HG03575 (cell line): ENCODE results near the gene ILF2.
"Not testable (repeated sequence)": the region's sequence is repeated elsewhere in the genome, so short reads cannot be mapped to it uniquely, and the experiment has no call there.

Source experiments
- ATAC-seq: cut with Tn5 transposase; IDR thresholded peaks from one replicate; pipeline ENCODE4 v1.9.1; 2021; ENCODE audit not compliant: unreplicated experiment, insufficient number of reproducible peaks, low FRiP score; ENCODE audit errors: extremely low read depth

Gene ILF2

GRCh38 chr1:153682730-153683129 is 11.9 kb upstream of the ILF2 start:
- ATAC-seq = no peak

GRCh38 chr1:153680120-153680403 is 9.3 kb upstream of the ILF2 start:
- no peak for ATAC-seq

GRCh38 chr1:153679337-153680119 is 8.7 kb upstream of the ILF2 start:
- no peak for ATAC-seq

- no peak for ATAC-seq
Observed at GRCh38 chr1:153678519-153679336, 7.9 kb upstream of the ILF2 start, which contains the start of gene NPR1. NPR1 (plus strand) TSS chr1:153678688; CDS start chr1:153679109, 421 bp downstream.

- no peak for ATAC-seq
Observed at GRCh38 chr1:153677718-153678518, 7.1 kb upstream of the ILF2 start.

GRCh38 chr1:153673511-153673910 is 2.7 kb upstream of the ILF2 start:
- no peak for ATAC-seq

- peak; percentile 7 for ATAC-seq
Observed at GRCh38 chr1:153671628-153672353, 998 bp upstream of the ILF2 start.

GRCh38 chr1:153670257-153670858 is 435 bp downstream of the ILF2 start:
- no peak for ATAC-seq

GRCh38 chr1:153669606-153670005 is 1.2 kb downstream of the ILF2 start:
- ATAC-seq = no peak

- ATAC-seq = not testable (repeated sequence)
Observed at GRCh38 chr1:153668672-153669071, 2.1 kb downstream of the ILF2 start.

GRCh38 chr1:153667439-153667838 is 3.4 kb downstream of the ILF2 start:
- no peak for ATAC-seq

GRCh38 chr1:153663211-153663610 is 7.6 kb downstream of the ILF2 start:
- ATAC-seq = no peak

- ATAC-seq = no peak
Observed at GRCh38 chr1:153662269-153662668, 8.5 kb downstream of the ILF2 start.

- no peak for ATAC-seq
Observed at GRCh38 chr1:153661111-153661708, 9.6 kb downstream of the ILF2 start.

GRCh38 chr1:153659656-153660055 is 11.1 kb downstream of the ILF2 start:
- ATAC-seq = no peak

- ATAC-seq = no peak
Observed at GRCh38 chr1:153659175-153659534, 11.6 kb downstream of the ILF2 start.

GRCh38 chr1:153658400-153659174 is 12.2 kb downstream of the ILF2 start, which contains the start of gene SNAPIN:
SNAPIN (plus strand) TSS chr1:153658703; CDS start chr1:153658744, 41 bp downstream.
- ATAC-seq = no peak
